ENCODE results near the gene MRPL11. TPM values are rescaled to one million over a fixed set of nuclear protein-coding genes. Genes with fewer than 3 reads are reported as not detected.

MRPL11 gene
- total and polyA plus RNA-seq, 2 of the 13 experiments (the other 11 are each of a cell fraction or from before 2014, with no cell fraction given), result 72.9 to 176 TPM

DNA sequence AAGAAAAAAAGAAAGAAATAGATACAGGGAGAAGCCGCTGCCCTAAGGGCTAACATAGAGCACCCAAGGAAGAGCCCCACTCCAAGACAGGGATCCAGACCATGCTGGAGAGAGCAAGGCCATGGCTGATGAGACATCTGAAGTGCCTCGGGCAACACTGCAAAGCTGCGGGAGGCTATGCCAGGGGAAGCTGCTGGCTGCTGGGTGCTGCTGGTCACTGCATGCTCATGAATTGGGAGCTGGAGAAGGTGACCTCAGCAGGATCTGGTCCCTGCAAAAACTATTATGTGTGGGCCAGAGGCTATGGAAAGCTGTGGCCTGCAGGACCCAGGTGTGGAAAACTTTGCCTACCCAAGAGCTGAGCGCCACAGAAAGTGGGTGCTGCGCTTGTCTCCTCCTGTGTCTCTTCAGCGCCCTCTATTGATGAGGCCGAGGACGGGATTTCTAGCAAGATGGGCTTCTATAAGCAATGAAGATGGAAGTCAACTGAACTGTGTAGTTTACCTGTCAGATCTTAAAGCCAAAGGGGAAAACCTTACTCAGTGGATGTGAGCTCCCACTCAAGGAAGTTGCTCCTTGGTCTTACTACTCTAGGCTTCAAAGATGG lies 49.8 kb downstream of the MRPL11 start (continued):
- TF ChIP-seq, protein P1, sequence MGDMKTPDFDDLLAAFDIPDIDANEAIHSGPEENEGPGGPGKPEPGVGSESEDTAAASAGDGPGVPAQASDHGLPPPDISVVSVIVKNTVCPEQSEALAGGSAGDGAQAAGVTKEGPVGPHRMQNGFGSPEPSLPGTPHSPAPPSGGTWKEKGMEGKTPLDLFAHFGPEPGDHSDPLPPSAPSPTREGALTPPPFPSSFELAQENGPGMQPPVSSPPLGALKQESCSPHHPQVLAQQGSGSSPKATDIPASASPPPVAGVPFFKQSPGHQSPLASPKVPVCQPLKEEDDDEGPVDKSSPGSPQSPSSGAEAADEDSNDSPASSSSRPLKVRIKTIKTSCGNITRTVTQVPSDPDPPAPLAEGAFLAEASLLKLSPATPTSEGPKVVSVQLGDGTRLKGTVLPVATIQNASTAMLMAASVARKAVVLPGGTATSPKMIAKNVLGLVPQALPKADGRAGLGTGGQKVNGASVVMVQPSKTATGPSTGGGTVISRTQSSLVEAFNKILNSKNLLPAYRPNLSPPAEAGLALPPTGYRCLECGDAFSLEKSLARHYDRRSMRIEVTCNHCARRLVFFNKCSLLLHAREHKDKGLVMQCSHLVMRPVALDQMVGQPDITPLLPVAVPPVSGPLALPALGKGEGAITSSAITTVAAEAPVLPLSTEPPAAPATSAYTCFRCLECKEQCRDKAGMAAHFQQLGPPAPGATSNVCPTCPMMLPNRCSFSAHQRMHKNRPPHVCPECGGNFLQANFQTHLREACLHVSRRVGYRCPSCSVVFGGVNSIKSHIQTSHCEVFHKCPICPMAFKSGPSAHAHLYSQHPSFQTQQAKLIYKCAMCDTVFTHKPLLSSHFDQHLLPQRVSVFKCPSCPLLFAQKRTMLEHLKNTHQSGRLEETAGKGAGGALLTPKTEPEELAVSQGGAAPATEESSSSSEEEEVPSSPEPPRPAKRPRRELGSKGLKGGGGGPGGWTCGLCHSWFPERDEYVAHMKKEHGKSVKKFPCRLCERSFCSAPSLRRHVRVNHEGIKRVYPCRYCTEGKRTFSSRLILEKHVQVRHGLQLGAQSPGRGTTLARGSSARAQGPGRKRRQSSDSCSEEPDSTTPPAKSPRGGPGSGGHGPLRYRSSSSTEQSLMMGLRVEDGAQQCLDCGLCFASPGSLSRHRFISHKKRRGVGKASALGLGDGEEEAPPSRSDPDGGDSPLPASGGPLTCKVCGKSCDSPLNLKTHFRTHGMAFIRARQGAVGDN (CRISPR knock-in tag; IDR thresholded peaks at IDR 0.05), result peak; percentile 26; the same call in 1 of the 2 replicates
- TF ChIP-seq, protein P2, sequence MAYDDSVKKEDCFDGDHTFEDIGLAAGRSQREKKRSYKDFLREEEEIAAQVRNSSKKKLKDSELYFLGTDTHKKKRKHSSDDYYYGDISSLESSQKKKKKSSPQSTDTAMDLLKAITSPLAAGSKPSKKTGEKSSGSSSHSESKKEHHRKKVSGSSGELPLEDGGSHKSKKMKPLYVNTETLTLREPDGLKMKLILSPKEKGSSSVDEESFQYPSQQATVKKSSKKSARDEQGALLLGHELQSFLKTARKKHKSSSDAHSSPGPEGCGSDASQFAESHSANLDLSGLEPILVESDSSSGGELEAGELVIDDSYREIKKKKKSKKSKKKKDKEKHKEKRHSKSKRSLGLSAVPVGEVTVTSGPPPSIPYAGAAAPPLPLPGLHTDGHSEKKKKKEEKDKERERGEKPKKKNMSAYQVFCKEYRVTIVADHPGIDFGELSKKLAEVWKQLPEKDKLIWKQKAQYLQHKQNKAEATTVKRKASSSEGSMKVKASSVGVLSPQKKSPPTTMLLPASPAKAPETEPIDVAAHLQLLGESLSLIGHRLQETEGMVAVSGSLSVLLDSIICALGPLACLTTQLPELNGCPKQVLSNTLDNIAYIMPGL (CRISPR knock-in tag; IDR thresholded peaks at IDR 0.05; ENCODE audit: borderline replicate concordance in 1 of 2, low read depth in 1 of 2), result 0 out of 4 replicates have a peak, but pooled peaks of 1 of the 2 experiments have one; percentile 43
- TF ChIP-seq SP1 (IDR thresholded peaks at IDR 0.05) (no peak), SP1 (CRISPR knock-in tag; IDR thresholded peaks at IDR 0.05) (no peak)

Data from HepG2 (cell line).